ENCODE results near the gene PPM1H.

GRCh38 chr12:62963486-62964041 lies 28.6 kb upstream of the PPM1H start:
- TF ChIP-seq CTCF (conservative IDR thresholded peaks at IDR 0.05 in 1 of 2, IDR thresholded peaks at IDR 0.05 in 1 of 2; ENCODE audit: extremely low read depth in 1 of 2, insufficient read depth in 1 of 2, low read depth in 1 of 2, low read length in 2 of 2): no peak
- TF ChIP-seq EZH2 (IDR thresholded peaks at IDR 0.05; ENCODE audit: borderline replicate concordance, low read length): no peak

Measured in mammary epithelial cell (primary cell).